Keratinocyte (primary cell): ENCODE data around the gene DGKE. TPM values are rescaled to one million over a fixed set of nuclear protein-coding genes. Genes with fewer than 3 reads are reported as not detected.

Experiments
- DNase-seq: peaks from one replicate; pipeline ENCODE4 v3.0.0-alpha.2; 2011; ENCODE audit warnings: low read depth, missing footprints, low spot score
- FAIRE-seq: peaks from 2 replicates; lab custom pipeline; 2011; peaks lifted over from hg19 to GRCh38; lab: Jason Lieb, UNC
- H2AFZ ChIP-seq: 2 replicates; pipeline ENCODE4 v1.6.0; 2012; ENCODE audit warnings: low read length, control low read depth, inconsistent platforms; ENCODE audit not compliant: control insufficient read depth
- H3K27ac ChIP-seq: 2 replicates; pipeline ENCODE4 v1.5.1; 2011; ENCODE audit warnings: low read length; ENCODE audit not compliant: control insufficient read depth, insufficient read depth
- H3K27me3 ChIP-seq: 3 replicates; pipeline ENCODE4 v1.6.0; 2011; ENCODE audit warnings: low read length; ENCODE audit not compliant: control insufficient read depth, insufficient read depth; ENCODE audit errors: extremely low read depth
- H3K36me3 ChIP-seq, 2 experiments: 2 replicates in 1 of 2; 3 replicates in 1 of 2; pipeline ENCODE4 v1.5.1; 2011; ENCODE audit warnings: low read length in 2 of 2, mild to moderate bottlenecking in 1 of 2; ENCODE audit not compliant: control insufficient read depth in 2 of 2, insufficient read depth in 2 of 2; ENCODE audit errors: extremely low read depth in 1 of 2
- H3K4me1 ChIP-seq: 3 replicates; pipeline ENCODE4 v1.5.1; 2011; ENCODE audit warnings: low read length; ENCODE audit not compliant: control insufficient read depth, insufficient read depth; ENCODE audit errors: extremely low read depth
- H3K4me2 ChIP-seq: 3 replicates; pipeline ENCODE4 v1.6.0; 2011; ENCODE audit warnings: low read depth, low read length; ENCODE audit not compliant: control insufficient read depth, insufficient read depth; ENCODE audit errors: extremely low read depth
- H3K4me3 ChIP-seq, 3 experiments: fragments of 200-600 bp in 1 of 3; sonication (generic) in 1 of 3; 2 replicates in 2 of 3; 3 replicates in 1 of 3; pipeline ENCODE4 v1.5.1; 2011 to 2016; ENCODE audit warnings: low read length in 3 of 3, mild to moderate bottlenecking in 3 of 3, control low read depth in 2 of 3, inconsistent platforms in 1 of 3, low read depth in 1 of 3, mixed read lengths in 1 of 3, mixed run types in 1 of 3, moderate library complexity in 1 of 3; ENCODE audit not compliant: control insufficient read depth in 2 of 3, insufficient read depth in 2 of 3; ENCODE audit errors: extremely low read depth in 1 of 3
- H3K79me2 ChIP-seq: 2 replicates; pipeline ENCODE4 v1.6.0; 2012; ENCODE audit warnings: low read length; ENCODE audit not compliant: control insufficient read depth, insufficient read depth
- H3K9ac ChIP-seq: 3 replicates; pipeline ENCODE4 v1.6.0; 2011; ENCODE audit warnings: low read length; ENCODE audit not compliant: control insufficient read depth, insufficient read depth; ENCODE audit errors: extremely low read depth
- H3K9me1 ChIP-seq: 3 replicates; pipeline ENCODE4 v1.6.0; 2011; ENCODE audit warnings: low read length; ENCODE audit not compliant: control insufficient read depth, insufficient read depth; ENCODE audit errors: extremely low read depth
- H3K9me3 ChIP-seq: 2 replicates; pipeline ENCODE4 v1.5.1; 2012; ENCODE audit warnings: low read depth, low read length; ENCODE audit not compliant: control insufficient read depth
- H4K20me1 ChIP-seq: 3 replicates; pipeline ENCODE4 v1.6.0; 2011; ENCODE audit warnings: low read length; ENCODE audit not compliant: control insufficient read depth, insufficient read depth; ENCODE audit errors: extremely low read depth
- EZH2 ChIP-seq: IDR thresholded peaks from one replicate; pipeline ENCODE4 v1.6.1; 2012; ENCODE audit warnings: inconsistent platforms, mild to moderate bottlenecking, low read length, moderate library complexity
- dilution Hi-C: fragments of 300-500 bp; cut with MboI; formaldehyde crosslinking; loops from one replicate; pipeline ENCODE4 v1.7.0; 2020; ENCODE audit warnings: low sequenced_read_pairs; ENCODE audit not compliant: extremely low pct_ligation_motif_present
- polyA plus RNA-seq, 5 experiments: library from polyadenylated mRNA; depleted of rRNA in 3 of 5; stranded (reverse) in 3 of 5; stranded (forward) in 1 of 5; unstranded in 1 of 5; fragments of >200 nt; gene quantifications; 1 replicate in 1 of 5; 2 replicates in 3 of 5; 3 replicates in 1 of 5; pipeline versions ENCODE4 v1.2.1 to v1.2.3, GENCODE V29; 2011 to 2012; ENCODE audit warnings: missing spikeins in 2 of 5, low read depth in 1 of 5, low replicate concordance in 1 of 5
- TF ChIP-seq, protein P1 (sequence below), 3 experiments: IDR thresholded peaks in 1 of 3; conservative IDR thresholded peaks in 1 of 3; optimal IDR thresholded peaks in 1 of 3; 2 replicates in 2 of 3; 3 replicates in 1 of 3; pipeline versions ENCODE3 to v1.5.1; 2011; ENCODE audit warnings: low read length in 3 of 3, mild to moderate bottlenecking in 3 of 3, moderate library complexity in 2 of 3, control low read depth in 1 of 3, inconsistent platforms in 1 of 3; ENCODE audit not compliant: insufficient read depth in 2 of 3; ENCODE audit errors: extremely low read depth in 1 of 3

DGKE gene
- polyA plus RNA-seq, 1 donor (not counting 4 experiments of a cell fraction or from before 2014, with no cell fraction given) = 4.7 TPM

DNA sequence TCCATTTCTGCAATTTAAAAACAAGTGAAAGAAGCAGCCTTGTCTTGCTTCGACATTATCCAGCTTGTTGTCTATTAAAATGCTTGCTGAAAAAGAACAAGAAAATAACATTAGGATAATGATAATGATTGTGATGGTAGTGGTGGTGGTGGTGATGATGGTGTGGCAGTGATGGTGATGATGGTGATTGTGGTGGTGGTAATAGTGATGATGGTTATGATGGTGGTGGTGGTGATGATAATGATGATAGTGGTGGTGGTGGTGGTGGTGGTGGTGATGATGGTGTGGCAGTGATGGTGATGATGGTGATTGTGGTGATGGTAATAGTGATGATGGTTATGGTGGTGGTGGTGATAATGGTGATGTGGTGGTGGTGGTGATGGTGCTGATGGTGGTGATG is 41.7 kb upstream of the DGKE start:
- no peaks in the 10 kb centered on the region for H4K20me1 ChIP-seq
- FAIRE-seq (no peak), DNase-seq (no peak)
- no peaks in the 10 kb centered on the region for H3K9me1 ChIP-seq
- no peaks in the 10 kb centered on the region for H3K9me3 ChIP-seq
- peaks cover 0 to 1% of the 10 kb centered on the region in 2 experiments for H3K36me3 ChIP-seq
- no peaks in the 10 kb centered on the region for H3K27me3 ChIP-seq
- peaks cover 7% of the 10 kb centered on the region for H3K4me1 ChIP-seq
- H2AFZ ChIP-seq = no peak overlapping the region
- no peak overlapping the region for H3K9ac ChIP-seq
- H3K27ac ChIP-seq = no peak overlapping the region
- H3K79me2 ChIP-seq = no peaks in the 10 kb centered on the region
- TF ChIP-seq, protein P1, sequence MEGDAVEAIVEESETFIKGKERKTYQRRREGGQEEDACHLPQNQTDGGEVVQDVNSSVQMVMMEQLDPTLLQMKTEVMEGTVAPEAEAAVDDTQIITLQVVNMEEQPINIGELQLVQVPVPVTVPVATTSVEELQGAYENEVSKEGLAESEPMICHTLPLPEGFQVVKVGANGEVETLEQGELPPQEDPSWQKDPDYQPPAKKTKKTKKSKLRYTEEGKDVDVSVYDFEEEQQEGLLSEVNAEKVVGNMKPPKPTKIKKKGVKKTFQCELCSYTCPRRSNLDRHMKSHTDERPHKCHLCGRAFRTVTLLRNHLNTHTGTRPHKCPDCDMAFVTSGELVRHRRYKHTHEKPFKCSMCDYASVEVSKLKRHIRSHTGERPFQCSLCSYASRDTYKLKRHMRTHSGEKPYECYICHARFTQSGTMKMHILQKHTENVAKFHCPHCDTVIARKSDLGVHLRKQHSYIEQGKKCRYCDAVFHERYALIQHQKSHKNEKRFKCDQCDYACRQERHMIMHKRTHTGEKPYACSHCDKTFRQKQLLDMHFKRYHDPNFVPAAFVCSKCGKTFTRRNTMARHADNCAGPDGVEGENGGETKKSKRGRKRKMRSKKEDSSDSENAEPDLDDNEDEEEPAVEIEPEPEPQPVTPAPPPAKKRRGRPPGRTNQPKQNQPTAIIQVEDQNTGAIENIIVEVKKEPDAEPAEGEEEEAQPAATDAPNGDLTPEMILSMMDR (optimal IDR thresholded peaks at IDR 0.05 in 1 of 3, IDR thresholded peaks at IDR 0.05 in 1 of 3, conservative IDR thresholded peaks at IDR 0.05 in 1 of 3; ENCODE audit: extremely low read depth in 1 of 3, insufficient read depth in 2 of 3, low read length in 3 of 3) = no peak
- TF ChIP-seq EZH2 = no peak
- dilution Hi-C loops = no loop called here
- no peak overlapping the region for H3K4me3 ChIP-seq
- H3K4me2 ChIP-seq = no peak overlapping the region

DNA sequence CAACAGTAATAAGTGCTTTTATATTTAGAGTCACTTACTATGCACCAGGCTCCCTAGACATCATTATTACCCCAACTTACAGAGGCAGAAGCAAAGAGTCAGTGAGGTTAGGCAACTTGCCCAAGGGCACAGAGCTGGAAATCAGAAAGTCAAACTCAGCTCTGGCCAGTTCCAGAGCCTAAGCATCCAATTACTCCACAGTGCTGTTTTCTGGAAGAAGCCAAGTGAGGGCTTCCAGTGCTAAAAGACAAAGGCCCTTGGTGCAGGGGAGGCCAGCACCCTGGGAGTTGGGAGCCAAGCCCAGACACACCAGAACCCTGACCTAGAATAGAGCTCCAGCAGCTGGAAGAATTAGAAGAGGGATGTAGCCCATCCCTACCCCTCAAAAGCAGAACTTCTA is 40.4 kb upstream of the DGKE start:
- DNase-seq = no peak
- FAIRE-seq = no peak
- Histone ChIP-seq H3K9me1 (no peaks in the 10 kb centered on the region), H3K79me2 (no peaks in the 10 kb centered on the region), H4K20me1 (no peaks in the 10 kb centered on the region), H3K9ac (no peak overlapping the region), H3K36me3 (peaks cover 0 to 1% of the 10 kb centered on the region in 2 experiments), H3K4me1 (no peaks in the 10 kb centered on the region), H3K27ac (no peak overlapping the region), H2AFZ (no peak overlapping the region), H3K27me3 (no peaks in the 10 kb centered on the region), H3K9me3 (no peaks in the 10 kb centered on the region), H3K4me3 (no peak overlapping the region), H3K4me2 (no peak overlapping the region)
- TF ChIP-seq, protein P1 (optimal IDR thresholded peaks at IDR 0.05 in 1 of 3, IDR thresholded peaks at IDR 0.05 in 1 of 3, conservative IDR thresholded peaks at IDR 0.05 in 1 of 3; ENCODE audit: extremely low read depth in 1 of 3, insufficient read depth in 2 of 3, low read length in 3 of 3) = no peak
- TF ChIP-seq EZH2 = no peak
- dilution Hi-C loops = no loop called here
